K562 (cell line): ENCODE data around the gene PIP5KL1. TPM values are rescaled to one million over a fixed set of nuclear protein-coding genes. Genes with fewer than 3 reads are reported as not detected.

Source experiments
- BRCA1 ChIP-seq, 2 experiments: fragments of 450-650 bp in 1 of 2; sonication (generic) in 1 of 2; formaldehyde crosslinking in 1 of 2; IDR thresholded peaks; 2 replicates each; pipeline versions ENCODE4 v1.5.0 to v1.6.1; 2017 to 2020; ENCODE audit warnings: mild to moderate bottlenecking in 1 of 2, missing genetic modification reagents in 1 of 2
- CBFA2T2 ChIP-seq: fragments of 450-650 bp; conservative IDR thresholded peaks from 2 replicates; pipeline ENCODE4 v1.6.1; 2017; ENCODE audit warnings: mild to moderate bottlenecking
- EGR1 ChIP-seq: fragments of 450-650 bp; conservative IDR thresholded peaks from 2 replicates; pipeline ENCODE4 v1.6.1; 2017; ENCODE audit warnings: mild to moderate bottlenecking
- EP400 ChIP-seq: fragments of 450-650 bp; IDR thresholded peaks from 2 replicates; pipeline ENCODE4 v1.6.1; 2017; ENCODE audit warnings: antibody characterized with exemption, mild to moderate bottlenecking, moderate library complexity
- FOSL1 ChIP-seq: fragments of 200-800 bp; sonication (Bioruptor generic); conservative IDR thresholded peaks from 2 replicates; pipeline ENCODE4 v1.6.1; 2016; ENCODE audit warnings: missing genetic modification characterization, missing compliant biosample characterization
- FOXP1 ChIP-seq: sonication (generic); formaldehyde crosslinking; IDR thresholded peaks from 2 replicates; pipeline ENCODE4 v1.8.0; 2022; ENCODE audit warnings: mild to moderate bottlenecking, missing genetic modification reagents
- GTF3C2 ChIP-seq: IDR thresholded peaks from 3 replicates; pipeline ENCODE4 v1.6.1; 2011; ENCODE audit warnings: borderline replicate concordance, mild to moderate bottlenecking, moderate library complexity; ENCODE audit not compliant: insufficient read length; ENCODE audit errors: extremely low read depth
- HMBOX1 ChIP-seq: sonication (generic); IDR thresholded peaks from 2 replicates; pipeline ENCODE4 v1.6.1; 2016
- LCOR ChIP-seq: sonication (generic); formaldehyde crosslinking; IDR thresholded peaks from 2 replicates; pipeline ENCODE4 v1.8.0; 2022; ENCODE audit warnings: mild to moderate bottlenecking, missing genetic modification reagents
- MECOM ChIP-seq: fragments of 250-450 bp; sonication (Bioruptor Pico); IDR thresholded peaks from 2 replicates; pipeline ENCODE4 v1.8.0; 2022; ENCODE audit warnings: inconsistent platforms
- MEIS2 ChIP-seq: fragments of 450-650 bp; IDR thresholded peaks from 2 replicates; pipeline ENCODE4 v1.6.1; 2014; ENCODE audit warnings: mild to moderate bottlenecking; ENCODE audit not compliant: partially characterized antibody
- SPI1 ChIP-seq: IDR thresholded peaks from 2 replicates; pipeline ENCODE4 v1.6.1; 2011; ENCODE audit warnings: low read depth, low read length, control low read depth, borderline replicate concordance
- THRAP3 ChIP-seq: fragments of 450-650 bp; IDR thresholded peaks from 2 replicates; pipeline ENCODE4 v1.6.1; 2016; ENCODE audit warnings: mild to moderate bottlenecking, inconsistent platforms, borderline replicate concordance
- TOE1 ChIP-seq, 2 experiments: fragments of 450-650 bp in 1 of 2; sonication (generic) in 1 of 2; formaldehyde crosslinking in 1 of 2; IDR thresholded peaks; 2 replicates each; pipeline versions ENCODE4 v1.7.1 to v1.8.0; 2016 to 2022; ENCODE audit warnings: borderline replicate concordance in 2 of 2, mild to moderate bottlenecking in 2 of 2, antibody characterized with exemption in 1 of 2, inconsistent platforms in 1 of 2, low read depth in 1 of 2, missing genetic modification reagents in 1 of 2, moderate library complexity in 1 of 2
- ZNF184 ChIP-seq: sonication (generic); formaldehyde crosslinking; IDR thresholded peaks from 2 replicates; pipeline ENCODE4 v1.5.0; 2020; ENCODE audit warnings: missing genetic modification reagents
- ZNF239 ChIP-seq: fragments of 250-450 bp; sonication (Bioruptor Pico); IDR thresholded peaks from 2 replicates; pipeline ENCODE4 v1.4.0; 2020; ENCODE audit warnings: mild to moderate bottlenecking
- ZNF445 ChIP-seq: fragments of 250-450 bp; sonication (Bioruptor Pico); IDR thresholded peaks from 2 replicates; pipeline ENCODE4 v1.4.0; 2020; ENCODE audit warnings: low read depth, mild to moderate bottlenecking, moderate library complexity
- ZNF707 ChIP-seq: fragments of 250-450 bp; sonication (Bioruptor Pico); conservative IDR thresholded peaks from 2 replicates; pipeline ENCODE4 v1.8.0; 2022; ENCODE audit warnings: inconsistent platforms, mild to moderate bottlenecking, moderate library complexity
- ZNF778 ChIP-seq: fragments of 450-650 bp; formaldehyde crosslinking; IDR thresholded peaks from 2 replicates; pipeline ENCODE4 v1.4.0; 2020; ENCODE audit warnings: mild to moderate bottlenecking, moderate library complexity
- polyA plus RNA-seq, 8 experiments: library from polyadenylated mRNA; depleted of rRNA in 4 of 8; stranded (reverse) in 5 of 8; unstranded in 3 of 8; fragments of >200 nt; fragmentation: Nextera tagmentation in 2 of 8; fragmentation: Illumina TruSeq in 1 of 8; extraction: Ambion mirVana in 2 of 8; extraction: Trizol in 1 of 8; gene quantifications; 2 replicates each; pipeline versions ENCODE4 v1.2.1 to v1.2.3, GENCODE V29; 2011 to 2014; ENCODE audit warnings: inconsistent platforms in 1 of 8, missing spikeins in 1 of 8
- total RNA-seq, 7 experiments: library from RNA; depleted of rRNA in 6 of 7; stranded (reverse); fragments of >200 nt in 6 of 7; fragmentation: Illumina TruSeq in 2 of 7; extraction: Trizol in 2 of 7; gene quantifications; 2 replicates each; pipeline versions ENCODE4 v1.2.1 to v1.2.3, GENCODE V29; 2011 to 2021; ENCODE audit warnings: low replicate concordance in 1 of 7
- TF ChIP-seq, protein P1 (sequence below): conservative IDR thresholded peaks from 2 replicates; pipeline ENCODE4 v1.6.1; 2011; ENCODE audit warnings: low read depth, mild to moderate bottlenecking, low read length; ENCODE audit not compliant: control insufficient read depth
- TF ChIP-seq, protein P2 (sequence below): sonication (generic); formaldehyde crosslinking; IDR thresholded peaks from 2 replicates; pipeline ENCODE4 v1.5.0; 2020; ENCODE audit warnings: missing genetic modification reagents
- TF ChIP-seq, protein P3 (sequence below): fragments of 250-450 bp; sonication (Bioruptor Pico); IDR thresholded peaks from 2 replicates; pipeline ENCODE4 v1.8.0; 2021; ENCODE audit warnings: moderate library complexity, mild to moderate bottlenecking, inconsistent platforms

The PIP5KL1 gene
- total and polyA plus RNA-seq, 9 of the 15 experiments (the other 6 are each of a cell fraction or from before 2014, with no cell fraction given), result 0.18 to 4.8 (median 1.2) TPM

GRCh38 chr9:127898433-127899127 lies 32.0 kb downstream of the PIP5KL1 start (continued):
- no peak for TF ChIP-seq FOSL1 (tag)
- peak; percentile 86 for TF ChIP-seq EGR1
- TF ChIP-seq ZNF445 (CRISPR knock-in tag), result no peak
- no peak for TF ChIP-seq THRAP3
- TF ChIP-seq ZNF707 (CRISPR knock-in tag), result no peak
- TF ChIP-seq MECOM (CRISPR knock-in tag), result no peak
- TF ChIP-seq, protein P1, sequence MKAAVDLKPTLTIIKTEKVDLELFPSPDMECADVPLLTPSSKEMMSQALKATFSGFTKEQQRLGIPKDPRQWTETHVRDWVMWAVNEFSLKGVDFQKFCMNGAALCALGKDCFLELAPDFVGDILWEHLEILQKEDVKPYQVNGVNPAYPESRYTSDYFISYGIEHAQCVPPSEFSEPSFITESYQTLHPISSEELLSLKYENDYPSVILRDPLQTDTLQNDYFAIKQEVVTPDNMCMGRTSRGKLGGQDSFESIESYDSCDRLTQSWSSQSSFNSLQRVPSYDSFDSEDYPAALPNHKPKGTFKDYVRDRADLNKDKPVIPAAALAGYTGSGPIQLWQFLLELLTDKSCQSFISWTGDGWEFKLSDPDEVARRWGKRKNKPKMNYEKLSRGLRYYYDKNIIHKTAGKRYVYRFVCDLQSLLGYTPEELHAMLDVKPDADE, result no peak
- TF ChIP-seq, protein P2, sequence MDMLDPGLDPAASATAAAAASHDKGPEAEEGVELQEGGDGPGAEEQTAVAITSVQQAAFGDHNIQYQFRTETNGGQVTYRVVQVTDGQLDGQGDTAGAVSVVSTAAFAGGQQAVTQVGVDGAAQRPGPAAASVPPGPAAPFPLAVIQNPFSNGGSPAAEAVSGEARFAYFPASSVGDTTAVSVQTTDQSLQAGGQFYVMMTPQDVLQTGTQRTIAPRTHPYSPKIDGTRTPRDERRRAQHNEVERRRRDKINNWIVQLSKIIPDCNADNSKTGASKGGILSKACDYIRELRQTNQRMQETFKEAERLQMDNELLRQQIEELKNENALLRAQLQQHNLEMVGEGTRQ, result no peak
- no peak for TF ChIP-seq CBFA2T2
- no peak for TF ChIP-seq ZNF239
- no peak for TF ChIP-seq ZNF778
- no peak for TF ChIP-seq TOE1 (IDR thresholded peaks at IDR 0.05; ENCODE audit: borderline replicate concordance)
- no peak for TF ChIP-seq TOE1 (CRISPR knock-in tag; IDR thresholded peaks at IDR 0.05; ENCODE audit: borderline replicate concordance, low read depth)
- TF ChIP-seq, protein P3, sequence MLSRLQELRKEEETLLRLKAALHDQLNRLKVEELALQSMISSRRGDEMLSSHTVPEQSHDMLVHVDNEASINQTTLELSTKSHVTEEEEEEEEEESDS (CRISPR knock-in tag), result no peak
- no peak for TF ChIP-seq GTF3C2
- no peak; the same call in 1 of the 2 replicates for TF ChIP-seq EP400
- no peak for TF ChIP-seq BRCA1 (IDR thresholded peaks at IDR 0.05)
- TF ChIP-seq BRCA1 (CRISPR knock-in tag; IDR thresholded peaks at IDR 0.05), result no peak
- peak; percentile 72 for TF ChIP-seq FOXP1 (CRISPR knock-in tag)
- no peak for TF ChIP-seq ZNF184
- no peak for TF ChIP-seq LCOR (CRISPR knock-in tag)
- TF ChIP-seq MEIS2, result no peak
- TF ChIP-seq HMBOX1, result no peak
- TF ChIP-seq SPI1, result no peak
